Renal pelvis (tissue), 4 donors: ENCODE measurements around the gene BCL2. TPM values are rescaled to one million over a fixed set of nuclear protein-coding genes. Genes with fewer than 3 reads are reported as not detected.

Experiments used
- DNase-seq: peaks from one replicate; pipeline ENCODE4 v3.0.0-alpha.2; 2013
- polyA plus RNA-seq, 3 donors: library from polyadenylated mRNA; unstranded; fragments of 120-200 nt; gene quantifications; one replicate each; pipeline ENCODE4 v1.2.1, GENCODE V29; 2013; ENCODE audit not compliant: insufficient read length in 3 of 3

Gene BCL2
- polyA plus RNA-seq, 3 donors, result 19.8 to 26.3 (median 24.1) TPM

DNA sequence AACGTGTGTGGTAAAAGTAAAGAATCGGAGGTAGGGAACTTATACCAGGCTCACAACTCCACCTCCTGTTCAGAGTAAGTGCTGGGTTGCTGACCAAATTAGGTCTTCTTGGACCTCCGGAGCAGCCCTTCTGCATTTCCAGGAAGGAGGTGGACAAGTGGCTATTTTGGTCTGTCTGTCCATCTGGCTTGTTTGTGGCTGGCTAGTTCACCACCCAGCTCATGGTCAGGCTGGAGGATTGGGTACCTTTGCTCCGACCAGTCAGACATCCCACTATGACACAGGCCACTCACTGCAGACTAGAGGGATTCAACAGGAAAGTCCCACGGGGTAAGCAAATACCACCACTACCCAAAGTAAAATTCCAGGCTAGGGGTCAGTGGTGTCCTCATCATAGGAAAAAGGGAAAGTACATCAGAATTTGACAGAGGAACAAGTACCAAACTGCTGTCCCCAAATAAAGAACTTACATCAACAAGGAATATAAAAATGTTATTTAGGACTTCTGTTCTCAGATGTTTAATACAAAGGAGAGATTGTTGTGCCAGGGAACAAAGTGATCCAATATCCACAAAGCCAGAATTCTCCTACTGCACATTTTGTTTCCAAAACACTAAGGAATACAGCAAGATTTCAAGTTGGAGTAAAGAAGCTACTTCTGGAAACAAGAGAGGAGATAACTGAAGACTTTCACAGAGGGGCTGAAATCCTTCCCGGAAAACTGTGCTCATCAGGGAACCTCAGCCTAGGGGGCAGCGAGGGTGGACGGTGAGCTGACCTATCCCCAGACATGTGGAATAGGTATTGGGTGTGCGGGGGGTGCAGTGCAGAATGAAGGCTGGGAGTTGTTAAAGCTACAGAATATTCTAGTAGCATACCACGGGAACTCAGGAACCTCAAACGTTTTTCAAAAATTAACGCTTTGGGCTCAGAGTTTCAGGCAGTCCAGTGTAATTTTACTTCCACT lies 56.9 kb downstream of the BCL2 start:
- no peak for DNase-seq

DNA sequence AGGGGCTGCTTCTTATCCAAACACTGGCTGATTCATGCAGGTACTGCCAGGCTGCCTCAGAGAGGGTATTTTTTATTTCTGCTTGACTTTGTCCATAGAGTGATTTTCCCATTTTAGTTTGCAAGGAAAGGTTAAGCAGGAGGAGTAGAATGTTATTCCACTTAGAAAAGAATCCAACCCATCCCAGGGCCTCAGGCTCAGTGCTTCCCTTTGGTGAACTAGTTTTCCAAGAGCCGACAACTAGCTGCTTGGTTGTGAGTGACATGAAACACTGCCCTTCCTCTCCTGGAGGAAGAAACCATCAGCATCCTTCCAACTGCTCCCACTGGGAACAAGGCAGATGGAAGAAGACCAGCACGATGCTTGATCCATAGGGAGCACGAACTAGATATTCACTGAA lies 58.5 kb downstream of the BCL2 start:
- DNase-seq, result no peak

DNA sequence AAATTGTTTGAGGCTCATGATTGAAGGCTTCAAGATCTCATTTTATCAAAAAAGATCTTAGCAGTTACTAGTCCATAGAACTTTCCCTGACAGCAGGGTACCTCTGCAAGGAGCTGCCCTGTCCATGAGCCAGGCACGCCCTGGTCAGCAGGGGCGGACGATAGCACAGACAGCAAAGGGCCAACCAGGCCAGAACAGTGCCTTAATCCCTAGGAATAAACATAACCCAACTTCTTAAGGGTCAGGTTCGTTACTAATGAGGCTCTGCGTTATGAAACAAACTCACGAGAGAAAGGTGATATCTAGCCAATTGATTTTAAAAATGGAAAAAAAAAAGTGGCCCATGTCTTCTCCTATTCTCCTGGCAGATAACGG lies 59.2 kb downstream of the BCL2 start:
- DNase-seq, result no peak

DNA sequence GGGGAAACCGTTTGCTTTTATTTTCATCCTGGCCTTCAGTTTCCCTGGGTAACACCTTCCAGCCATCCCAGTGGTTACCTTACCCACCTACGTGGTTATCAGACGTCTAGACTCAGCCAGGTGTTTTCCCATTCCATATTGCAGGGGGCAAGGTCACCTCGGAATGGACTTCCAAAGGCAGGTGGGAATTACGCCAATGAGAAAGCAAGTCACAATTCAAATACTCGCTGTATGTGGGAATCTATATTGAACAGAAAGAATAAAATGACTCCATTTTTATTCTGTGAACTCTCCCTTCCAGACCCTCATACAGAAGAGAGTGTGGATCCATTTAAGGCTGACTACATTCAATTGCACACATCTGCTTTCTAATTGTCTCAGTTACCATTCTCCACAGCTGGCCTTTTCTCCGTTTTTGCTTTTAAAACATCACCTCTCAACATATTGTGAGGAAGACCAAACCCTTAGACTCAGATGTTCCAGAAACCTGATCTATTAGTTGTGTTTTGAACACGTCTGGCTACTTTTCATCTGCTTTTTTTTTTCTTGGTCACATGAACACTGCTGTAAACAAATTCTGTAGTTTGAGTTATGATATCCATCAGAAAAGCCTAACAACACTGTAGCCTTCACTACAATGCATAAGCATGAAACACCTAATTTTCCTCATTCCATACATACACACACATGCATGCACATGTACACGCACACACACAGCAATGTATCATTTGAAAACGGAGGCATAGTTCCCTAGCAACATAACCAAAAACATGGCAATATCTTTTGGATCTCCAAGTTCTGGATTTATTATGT lies 59.8 kb downstream of the BCL2 start:
- no peak for DNase-seq

DNA sequence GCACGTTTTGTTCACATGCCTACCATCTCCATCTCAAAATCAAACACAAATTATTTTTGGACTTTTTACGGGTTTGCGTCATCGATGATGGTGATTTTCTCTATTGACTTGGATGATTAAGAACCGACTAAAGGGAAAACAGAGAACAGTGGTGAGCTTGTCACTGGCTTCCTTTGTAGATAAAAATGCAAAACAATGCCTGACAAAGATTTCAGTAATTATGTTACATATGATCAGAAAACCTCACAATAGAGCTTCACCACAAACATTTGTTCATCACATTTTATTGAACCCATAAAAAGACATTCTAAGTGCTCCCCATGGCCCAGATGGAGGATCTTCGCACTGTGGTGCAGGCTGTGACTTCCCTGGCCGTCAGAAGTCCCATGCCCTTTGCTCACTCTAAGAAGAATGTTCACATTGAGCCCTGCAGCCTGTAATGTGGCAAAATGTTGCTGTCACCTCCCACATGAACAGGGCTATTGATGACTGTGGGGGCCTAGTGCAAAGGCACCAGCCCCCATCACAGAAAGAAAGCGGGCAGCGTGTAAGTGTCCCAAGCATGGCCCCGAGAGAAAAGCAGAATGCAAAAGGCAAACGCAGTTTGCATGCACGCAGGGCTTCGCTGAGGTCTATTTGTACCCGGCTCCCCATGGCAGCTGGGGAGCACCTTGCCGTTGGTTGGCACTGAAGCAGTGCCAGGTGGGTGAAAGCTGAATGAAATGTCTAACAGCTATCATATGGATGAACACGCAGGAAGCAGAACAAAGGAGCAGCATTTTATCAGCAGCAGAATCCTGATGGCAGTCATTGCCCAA lies 60.6 kb downstream of the BCL2 start:
- DNase-seq, result no peak

DNA sequence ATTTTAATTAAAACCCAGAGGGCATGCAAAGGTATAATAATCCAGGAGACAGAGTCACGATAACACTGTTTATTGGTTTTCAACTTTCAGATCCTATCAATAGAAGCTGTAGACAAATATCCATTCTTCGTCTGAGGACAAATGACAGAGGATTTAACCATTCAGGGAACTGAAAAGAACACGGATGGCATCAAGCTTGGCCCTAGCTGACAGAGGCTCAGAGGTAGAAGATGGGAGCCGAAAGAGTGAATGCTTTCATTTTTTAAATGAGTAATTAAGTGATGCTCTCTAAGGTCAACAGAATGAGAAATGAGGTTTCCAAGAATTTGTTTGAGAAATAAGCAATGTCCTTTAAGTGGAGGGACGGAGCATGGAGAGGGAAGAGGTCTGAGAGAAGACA lies 62.1 kb downstream of the BCL2 start:
- no peak for DNase-seq

DNA sequence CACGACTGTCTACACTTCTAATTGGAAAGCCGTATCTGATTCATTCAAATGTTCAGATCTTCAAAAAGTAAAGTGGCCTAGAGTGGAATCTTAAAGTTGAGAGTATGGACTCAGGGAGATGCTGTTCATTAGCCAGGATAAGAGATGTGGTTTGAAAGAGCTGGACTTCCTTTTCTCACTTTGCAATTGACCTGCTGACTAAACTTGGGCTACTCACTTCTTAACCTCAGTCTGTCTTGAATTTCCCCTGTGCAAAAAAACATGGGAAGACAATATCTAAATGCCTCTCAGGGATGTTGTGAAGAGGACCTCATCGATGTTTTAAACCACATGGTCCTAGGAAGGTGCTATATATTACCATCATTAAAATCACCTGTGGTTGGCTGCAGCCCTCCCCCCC lies 64.1 kb downstream of the BCL2 start:
- DNase-seq, result no peak

DNA sequence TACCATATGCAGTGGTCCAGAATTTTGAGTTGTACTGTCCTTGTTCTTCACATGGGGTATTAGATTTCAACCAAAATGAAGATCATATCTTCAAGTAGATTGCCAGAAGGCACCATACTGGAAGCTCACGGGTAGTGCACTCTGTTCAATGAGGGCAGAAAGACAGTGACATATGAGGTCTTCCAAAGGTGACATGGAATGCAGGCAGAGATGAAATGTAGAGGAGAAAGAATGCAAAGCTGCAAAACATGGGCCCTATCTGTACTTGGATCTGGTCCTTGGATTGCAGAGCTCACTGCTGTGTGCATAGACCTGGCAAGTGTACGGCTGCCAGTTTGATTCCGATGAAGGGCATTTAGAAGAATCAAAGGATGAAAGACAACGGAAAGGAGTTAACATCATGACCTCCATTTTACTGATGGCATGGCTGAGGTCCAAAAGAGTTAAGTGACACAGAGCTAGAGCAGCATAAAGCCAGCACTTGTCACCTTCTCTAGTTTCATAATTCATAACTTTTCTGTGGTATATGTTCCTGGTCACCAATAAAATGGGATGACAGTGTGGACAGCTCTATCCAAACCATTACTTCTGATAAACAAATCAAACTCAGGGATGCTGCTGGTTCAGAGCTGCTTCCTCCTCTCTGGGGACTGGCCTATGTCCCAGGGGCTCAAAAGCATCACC lies 64.7 kb downstream of the BCL2 start:
- DNase-seq, result no peak

DNA sequence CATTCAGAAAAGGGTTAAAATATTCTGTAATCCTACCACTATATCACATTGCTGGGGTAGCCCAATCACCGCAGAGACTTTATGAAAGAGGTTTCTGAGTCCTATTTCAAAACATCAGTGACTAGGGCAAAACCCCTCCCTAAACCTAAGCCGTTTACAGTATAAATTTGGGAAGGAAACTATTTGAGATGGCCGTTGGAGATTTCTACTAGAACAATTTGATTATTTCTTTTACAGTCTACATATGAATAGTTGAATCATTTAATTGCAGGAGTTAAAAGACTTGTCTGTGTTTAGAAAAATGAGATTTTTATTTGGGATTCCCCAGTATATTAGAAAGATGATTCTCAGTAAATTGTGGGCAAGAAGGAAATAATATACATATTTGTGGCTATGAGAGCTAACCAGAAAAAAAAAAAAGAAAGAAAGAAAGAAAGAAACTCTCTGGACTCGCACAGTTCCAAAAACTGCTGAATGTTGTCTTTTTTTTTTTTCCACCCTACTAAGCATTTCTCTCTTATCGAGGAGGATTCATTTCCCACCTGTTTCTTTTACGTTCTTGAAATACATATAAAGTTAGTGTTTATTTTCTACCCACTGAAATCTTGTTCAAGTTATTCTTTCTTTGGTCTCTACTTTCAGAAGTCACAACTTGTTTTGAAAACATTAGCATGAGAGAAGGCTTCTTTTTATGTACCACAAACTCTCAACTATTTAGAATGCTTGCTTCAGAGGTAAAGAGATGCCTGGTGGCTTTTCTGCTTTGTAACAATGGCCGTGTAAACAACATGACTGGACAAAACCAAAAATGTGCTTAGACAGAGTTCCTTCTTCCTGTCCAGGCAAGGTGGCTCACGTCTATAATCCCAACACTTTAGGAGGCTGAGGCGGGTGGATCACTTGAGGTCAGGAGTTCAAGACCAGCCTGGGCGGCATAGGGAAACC lies 65.9 kb downstream of the BCL2 start:
- no peak for DNase-seq

DNA sequence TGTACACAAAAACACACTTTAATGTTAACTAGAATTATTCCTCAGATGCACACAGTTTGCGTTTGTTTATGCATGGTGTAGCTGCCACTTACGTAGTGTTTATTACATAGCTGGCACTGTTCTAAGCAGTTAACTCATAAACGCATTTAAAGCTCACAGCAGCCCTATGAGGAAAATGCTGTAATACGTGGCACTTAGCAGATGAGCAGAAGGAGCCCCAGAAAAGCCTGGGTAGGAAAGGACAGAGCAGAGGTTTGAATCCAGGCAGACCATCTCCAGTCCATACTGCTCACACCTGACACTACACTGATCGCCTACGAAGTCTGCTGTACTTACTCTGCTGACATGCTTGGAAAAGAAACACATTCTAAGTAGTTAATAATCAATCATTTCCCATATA lies 66.6 kb downstream of the BCL2 start:
- no peak for DNase-seq

DNA sequence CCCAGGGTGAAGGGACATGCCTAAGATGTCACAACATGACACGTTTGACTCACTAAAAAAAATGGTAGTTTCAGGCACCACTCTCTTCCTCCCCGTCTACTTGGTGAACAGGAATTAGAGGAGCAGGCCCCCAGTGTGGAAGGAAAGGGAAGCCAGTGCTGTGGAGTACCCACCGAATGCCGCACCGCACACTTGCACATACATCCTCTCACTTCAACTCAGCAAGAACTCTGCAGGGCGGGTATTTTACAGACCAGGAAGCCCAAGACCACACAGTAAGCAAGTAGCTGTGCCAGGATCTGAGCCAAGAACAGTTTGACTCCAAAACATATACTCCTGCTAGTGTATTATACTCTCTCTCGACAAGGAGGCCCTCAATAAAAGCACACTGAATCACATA lies 69.8 kb downstream of the BCL2 start:
- DNase-seq, result no peak

DNA sequence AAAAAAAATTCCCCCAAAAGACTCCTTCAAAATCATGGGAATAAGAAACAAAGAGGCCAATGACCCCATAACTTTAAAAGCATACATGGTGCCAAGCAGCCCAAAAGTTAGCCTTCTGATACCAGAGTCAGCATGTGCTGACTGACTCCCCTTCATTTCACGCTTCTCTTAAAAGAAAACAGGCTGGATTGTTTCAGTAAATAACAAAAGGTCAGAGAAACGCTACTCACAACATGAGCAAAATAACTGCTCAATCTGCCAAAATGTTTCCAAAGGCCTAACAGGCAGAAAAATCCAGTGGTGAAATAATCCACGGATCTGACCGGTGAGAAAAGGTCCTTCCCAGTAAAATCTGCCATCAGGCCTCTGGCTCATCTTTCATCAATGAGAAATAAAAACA lies 71.6 kb downstream of the BCL2 start:
- no peak for DNase-seq

DNA sequence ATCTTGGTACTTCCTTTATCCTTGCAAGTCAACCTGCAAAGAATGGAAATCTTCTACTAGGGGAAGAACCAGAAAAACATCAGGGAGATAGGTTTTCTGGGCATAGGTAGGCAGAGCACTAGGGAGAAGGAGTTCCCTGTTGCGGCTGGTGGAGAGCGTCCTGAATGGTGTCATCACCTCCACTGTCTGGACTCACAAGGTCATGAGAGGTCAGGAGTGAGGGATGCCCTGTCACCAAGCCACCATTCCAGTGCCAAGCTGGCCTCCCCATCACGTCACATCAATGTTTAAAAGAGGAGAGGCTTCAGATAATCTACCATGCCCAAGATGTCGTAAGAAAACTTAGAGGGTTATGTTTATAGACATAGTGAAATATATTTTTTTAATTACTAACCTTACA lies 72.1 kb downstream of the BCL2 start:
- no peak for DNase-seq

DNA sequence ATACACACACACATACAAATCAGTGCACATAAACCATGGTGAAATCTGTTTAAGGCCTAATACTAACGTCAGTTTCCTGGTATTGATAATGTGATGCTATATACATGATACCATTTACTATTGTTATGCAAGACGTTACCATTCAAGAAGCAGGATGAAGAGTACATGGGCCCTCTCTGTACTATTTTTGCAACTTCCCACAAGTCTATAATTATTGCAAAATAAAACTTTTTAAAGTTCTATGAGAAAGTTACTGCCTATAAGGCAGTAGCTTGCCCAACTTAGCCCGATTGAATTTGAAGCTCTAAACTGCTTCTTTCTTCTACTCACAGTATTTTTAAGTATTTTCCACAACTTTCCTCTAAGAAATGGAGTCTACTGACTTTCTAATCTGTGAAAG lies 74.0 kb downstream of the BCL2 start:
- DNase-seq, result no peak

DNA sequence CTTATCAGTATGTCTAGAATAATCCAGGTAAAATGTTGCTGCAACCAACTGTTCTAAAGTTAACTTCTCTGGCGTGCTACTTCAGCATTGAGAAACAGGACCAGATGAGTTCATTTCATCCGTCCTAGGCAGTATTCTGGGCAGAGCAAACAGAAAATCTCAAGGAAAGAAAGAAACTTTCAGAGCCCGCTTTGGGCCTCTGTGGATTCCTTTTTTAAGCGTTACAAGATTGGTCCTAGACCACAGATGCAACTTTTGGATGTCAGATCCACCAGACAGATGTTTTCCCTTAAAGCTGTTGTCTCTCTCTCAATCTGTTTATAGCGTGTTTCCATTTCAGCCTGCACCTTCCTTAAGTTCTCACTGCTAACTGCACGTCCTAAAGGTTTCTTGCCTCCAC lies 75.0 kb downstream of the BCL2 start:
- no peak for DNase-seq

DNA sequence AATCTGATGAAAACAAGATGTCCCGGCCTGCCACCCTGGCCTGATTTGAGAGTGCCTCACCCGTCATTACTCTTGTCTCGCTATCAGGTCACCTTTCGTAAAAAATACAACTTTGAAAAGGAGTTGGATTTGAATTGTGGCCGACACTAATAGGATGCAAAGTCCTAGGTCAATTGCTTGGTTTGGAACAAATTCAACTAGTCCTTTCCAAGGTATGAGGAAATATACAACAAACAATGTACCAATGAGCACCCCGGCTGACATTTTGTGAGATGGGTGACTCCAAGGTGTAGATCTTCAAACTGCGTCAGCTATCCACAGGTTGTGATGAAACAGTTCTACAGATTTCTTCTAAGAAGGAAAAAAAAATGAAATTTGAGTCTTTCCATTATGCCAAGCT lies 77.8 kb downstream of the BCL2 start:
- no peak for DNase-seq

DNA sequence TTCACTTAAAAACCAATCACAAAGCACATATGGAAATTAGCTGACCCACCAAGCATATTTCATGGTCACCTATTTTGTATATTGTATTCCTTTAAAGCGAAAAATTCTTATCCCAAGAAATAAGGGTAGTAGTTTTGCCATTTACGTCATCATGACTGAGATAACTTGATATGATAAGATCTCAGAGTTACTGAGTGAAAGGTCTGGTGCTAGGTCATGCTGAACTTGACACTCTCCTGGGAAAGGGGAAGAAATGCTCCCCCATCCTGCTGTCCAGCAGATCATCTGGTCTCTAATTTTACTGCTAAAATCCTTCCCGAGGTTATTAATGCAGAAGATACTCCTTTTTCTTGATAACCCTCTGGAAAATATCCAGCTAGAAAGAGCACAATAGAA lies 78.3 kb downstream of the BCL2 start:
- no peak for DNase-seq

DNA sequence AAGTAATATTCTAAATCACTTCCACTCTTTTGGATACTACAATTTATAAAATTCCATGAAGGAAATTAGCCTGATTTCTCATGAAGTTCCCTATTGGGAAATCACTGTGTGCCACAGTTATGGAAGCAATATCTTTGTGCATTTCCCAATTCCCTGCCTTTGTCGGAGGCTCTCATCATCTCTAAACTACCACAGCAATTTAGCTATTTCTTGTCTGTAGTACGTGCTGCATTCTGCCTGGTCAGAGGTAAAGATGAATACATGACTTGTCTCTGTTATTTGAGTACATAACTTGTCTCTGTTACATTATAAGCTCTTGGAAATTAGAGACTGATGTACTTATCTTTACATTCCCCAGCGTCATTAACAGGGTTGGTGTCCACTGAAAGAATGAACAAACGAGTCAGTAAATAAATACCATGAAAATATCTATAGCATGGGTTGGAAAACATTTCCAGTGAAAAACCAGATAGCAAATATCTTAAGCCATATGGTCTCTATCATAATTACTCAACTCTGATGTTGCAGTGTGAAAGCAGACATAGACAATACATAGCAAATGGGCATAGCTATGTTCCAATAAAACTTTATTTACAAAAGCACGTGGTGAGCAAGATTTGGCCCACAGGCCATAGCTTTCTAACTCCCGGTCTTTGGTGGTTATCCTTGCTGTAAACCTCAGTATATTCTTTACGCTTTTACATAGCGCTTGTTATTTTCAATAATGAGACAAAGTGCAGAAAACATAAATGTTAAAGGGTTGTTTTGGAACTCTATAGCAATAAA lies 78.8 kb downstream of the BCL2 start:
- DNase-seq, result no peak

DNA sequence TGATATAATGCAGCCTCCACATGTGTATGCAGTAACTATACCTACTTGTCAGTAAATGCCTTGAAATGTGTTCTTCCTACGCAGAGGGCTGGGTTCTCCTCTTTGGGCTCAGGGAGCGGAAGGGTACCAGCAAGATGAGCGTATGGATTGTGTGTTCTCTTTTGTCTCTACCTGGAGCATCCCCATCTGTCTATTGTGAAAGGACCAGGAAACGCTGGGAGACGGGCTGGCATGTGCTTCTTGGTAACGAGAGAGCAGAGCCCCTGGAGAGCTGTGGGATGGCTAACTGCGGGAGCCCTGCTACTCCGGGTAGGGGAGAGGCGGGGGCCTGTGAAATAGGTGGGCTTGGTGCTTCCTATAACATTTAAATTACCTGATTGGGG lies 80.9 kb downstream of the BCL2 start:
- no peak for DNase-seq
